Parathyroid adenoma (tissue), 2 donors: Measurements from ENCODE around the gene FAM186B.

Source experiments
- H2AFZ ChIP-seq: fragments of 300-600 bp; sonication (generic); one replicate; pipeline ENCODE4 v1.7.0; 2017; ENCODE audit warnings: antibody characterized with exemption, mild to moderate bottlenecking
- H3K27ac ChIP-seq: fragments of 300-600 bp; sonication (generic); one replicate; pipeline ENCODE4 v1.7.0; 2017
- H3K27me3 ChIP-seq: fragments of 300-600 bp; sonication (generic); one replicate; pipeline ENCODE4 v1.7.0; 2017; ENCODE audit warnings: low read length; ENCODE audit not compliant: control insufficient read depth, insufficient read depth
- H3K36me3 ChIP-seq: fragments of 300-600 bp; sonication (generic); one replicate; pipeline ENCODE4 v1.7.0; 2017; ENCODE audit warnings: low read length; ENCODE audit not compliant: control insufficient read depth, insufficient read depth
- H3K4me1 ChIP-seq: fragments of 300-600 bp; sonication (generic); one replicate; pipeline ENCODE4 v1.7.0; 2017; ENCODE audit warnings: control low read depth
- H3K4me2 ChIP-seq: fragments of 300-600 bp; sonication (generic); one replicate; pipeline ENCODE4 v1.7.0; 2017; ENCODE audit warnings: low read length
- H3K4me3 ChIP-seq: fragments of 300-600 bp; sonication (generic); one replicate; pipeline ENCODE4 v1.7.0; 2017; ENCODE audit warnings: low read depth, low read length
- H3K79me2 ChIP-seq: fragments of 300-600 bp; sonication (generic); one replicate; pipeline ENCODE4 v1.7.0; 2017; ENCODE audit warnings: control low read depth
- H3K9ac ChIP-seq: fragments of 300-600 bp; sonication (generic); one replicate; pipeline ENCODE4 v1.7.0; 2017; ENCODE audit warnings: mild to moderate bottlenecking
- H3K9me3 ChIP-seq: fragments of 300-600 bp; sonication (generic); one replicate; pipeline ENCODE4 v1.7.0; 2017; ENCODE audit warnings: low read length; ENCODE audit not compliant: control insufficient read depth
- TF ChIP-seq, protein P1 (sequence below): fragments of 300-600 bp; sonication (generic); IDR thresholded peaks from one replicate; pipeline ENCODE4 v1.7.0; 2017; ENCODE audit warnings: antibody characterized with exemption, mild to moderate bottlenecking
- donor health status: primary hyperparathyroidism.

Gene FAM186B

DNA sequence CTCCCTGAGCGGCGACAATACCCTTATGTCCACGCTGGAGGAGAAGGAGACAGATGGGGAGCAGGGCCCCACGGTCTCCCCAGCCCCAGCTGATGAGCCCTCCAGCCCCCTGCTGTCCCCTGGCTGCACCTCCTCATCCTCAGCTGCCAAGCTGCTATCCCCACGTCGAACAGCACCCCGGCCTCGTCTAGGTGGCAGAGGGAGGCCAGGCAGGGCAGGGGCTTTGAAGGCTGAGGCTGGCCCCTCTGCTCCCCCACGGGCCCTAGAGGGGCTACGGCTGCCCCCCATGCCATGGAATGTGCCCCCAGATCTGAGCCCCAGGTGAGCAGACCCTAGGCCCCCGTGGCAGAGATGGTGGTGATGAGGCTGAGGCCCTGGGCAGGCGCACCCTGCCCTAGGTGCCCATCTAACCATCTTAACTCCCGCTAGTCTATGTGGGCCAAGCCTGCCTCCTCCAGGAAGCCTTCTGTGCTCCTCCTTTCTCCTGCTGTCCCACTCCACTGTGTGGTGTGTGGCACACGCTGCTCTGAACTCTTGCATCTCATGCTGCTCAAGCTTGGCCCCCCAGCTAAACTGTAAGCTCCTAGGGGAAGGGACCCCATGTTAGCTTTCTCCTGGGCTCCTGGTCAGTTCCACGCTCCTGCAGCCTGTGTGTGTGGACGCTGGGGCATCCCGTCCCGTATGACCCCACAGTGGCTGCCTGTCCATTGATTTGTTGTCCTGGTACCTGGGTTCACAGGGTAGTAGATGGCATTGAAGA, 49.6 kb downstream of the FAM186B start:
- Histone ChIP-seq H3K4me3 (no peak overlapping the region), H3K27ac (no peak overlapping the region), H2AFZ (no peak overlapping the region), H3K4me1 (no peaks in the 10 kb centered on the region), H3K79me2 (no peaks in the 10 kb centered on the region), H3K4me2 (no peak overlapping the region), H3K36me3 (no peaks in the 10 kb centered on the region), H3K27me3 (no peaks in the 10 kb centered on the region), H3K9ac (no peak overlapping the region), H3K9me3 (no peaks in the 10 kb centered on the region)
- TF ChIP-seq, protein P1, sequence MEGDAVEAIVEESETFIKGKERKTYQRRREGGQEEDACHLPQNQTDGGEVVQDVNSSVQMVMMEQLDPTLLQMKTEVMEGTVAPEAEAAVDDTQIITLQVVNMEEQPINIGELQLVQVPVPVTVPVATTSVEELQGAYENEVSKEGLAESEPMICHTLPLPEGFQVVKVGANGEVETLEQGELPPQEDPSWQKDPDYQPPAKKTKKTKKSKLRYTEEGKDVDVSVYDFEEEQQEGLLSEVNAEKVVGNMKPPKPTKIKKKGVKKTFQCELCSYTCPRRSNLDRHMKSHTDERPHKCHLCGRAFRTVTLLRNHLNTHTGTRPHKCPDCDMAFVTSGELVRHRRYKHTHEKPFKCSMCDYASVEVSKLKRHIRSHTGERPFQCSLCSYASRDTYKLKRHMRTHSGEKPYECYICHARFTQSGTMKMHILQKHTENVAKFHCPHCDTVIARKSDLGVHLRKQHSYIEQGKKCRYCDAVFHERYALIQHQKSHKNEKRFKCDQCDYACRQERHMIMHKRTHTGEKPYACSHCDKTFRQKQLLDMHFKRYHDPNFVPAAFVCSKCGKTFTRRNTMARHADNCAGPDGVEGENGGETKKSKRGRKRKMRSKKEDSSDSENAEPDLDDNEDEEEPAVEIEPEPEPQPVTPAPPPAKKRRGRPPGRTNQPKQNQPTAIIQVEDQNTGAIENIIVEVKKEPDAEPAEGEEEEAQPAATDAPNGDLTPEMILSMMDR = no peak

DNA sequence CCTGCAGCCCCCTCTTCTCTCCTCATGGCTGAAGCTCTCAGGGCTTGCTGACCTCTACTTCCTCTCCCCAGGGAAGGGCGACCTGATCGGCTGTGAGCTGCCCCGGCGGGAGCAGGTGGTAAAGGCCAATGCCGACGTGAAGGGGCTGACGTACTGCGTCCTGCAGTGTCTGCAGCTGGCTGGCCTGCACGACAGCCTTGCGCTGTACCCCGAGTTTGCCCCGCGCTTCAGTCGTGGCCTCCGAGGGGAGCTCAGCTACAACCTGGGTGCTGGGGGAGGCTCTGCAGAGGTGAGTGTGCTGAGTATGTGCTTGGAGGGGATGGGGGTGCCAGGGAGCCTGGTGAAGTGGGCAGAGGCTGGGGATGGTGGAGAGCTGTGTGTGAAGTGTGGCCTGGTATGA, 51.2 kb downstream of the FAM186B start:
- H3K9ac ChIP-seq = no peak overlapping the region
- H3K27me3 ChIP-seq = no peaks in the 10 kb centered on the region
- no peaks in the 10 kb centered on the region for H3K4me1 ChIP-seq
- no peaks in the 10 kb centered on the region for H3K9me3 ChIP-seq
- H3K79me2 ChIP-seq = no peaks in the 10 kb centered on the region
- H3K4me3 ChIP-seq = no peak overlapping the region
- TF ChIP-seq, protein P1 = no peak
- no peak overlapping the region for H2AFZ ChIP-seq
- H3K27ac ChIP-seq = no peak overlapping the region
- no peaks in the 10 kb centered on the region for H3K36me3 ChIP-seq
- H3K4me2 ChIP-seq = no peak overlapping the region

DNA sequence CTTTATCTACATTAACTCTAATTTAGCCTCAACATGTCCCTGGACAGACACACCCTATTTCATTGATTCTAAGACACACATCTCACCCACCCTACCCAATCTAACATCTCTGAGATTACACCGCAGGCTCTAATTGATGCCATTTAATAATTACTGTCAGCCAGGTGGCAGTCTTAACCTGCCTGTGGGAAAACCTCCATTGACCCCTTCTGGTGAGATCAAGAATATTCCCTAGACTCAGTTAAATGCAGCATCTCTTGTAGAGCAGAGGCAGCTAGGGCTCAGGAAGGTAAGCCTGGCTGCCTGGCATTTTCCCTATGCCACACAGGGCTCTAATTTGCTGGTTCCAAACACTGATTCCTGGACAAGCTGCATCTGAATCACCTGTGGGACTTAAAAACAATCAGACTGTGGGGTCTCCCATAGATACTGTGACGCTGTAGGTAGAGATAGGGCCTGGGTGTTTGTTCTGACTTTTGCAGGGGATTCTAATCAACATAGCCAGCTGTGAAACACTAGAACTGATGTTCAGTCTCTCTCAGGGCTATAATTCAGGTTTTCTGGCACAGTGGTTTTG, 51.8 kb downstream of the FAM186B start:
- no peaks in the 10 kb centered on the region for H3K36me3 ChIP-seq
- TF ChIP-seq, protein P1 = peak; percentile 57
- H3K9ac ChIP-seq = no peak overlapping the region
- no peak overlapping the region for H3K4me2 ChIP-seq
- no peak overlapping the region for H3K27ac ChIP-seq
- H3K27me3 ChIP-seq = no peaks in the 10 kb centered on the region
- H3K4me3 ChIP-seq = no peak overlapping the region
- H3K79me2 ChIP-seq = no peaks in the 10 kb centered on the region
- peaks cover 5% of the 10 kb centered on the region for H3K4me1 ChIP-seq
- no peaks in the 10 kb centered on the region for H3K9me3 ChIP-seq
- H2AFZ ChIP-seq = no peak overlapping the region

DNA sequence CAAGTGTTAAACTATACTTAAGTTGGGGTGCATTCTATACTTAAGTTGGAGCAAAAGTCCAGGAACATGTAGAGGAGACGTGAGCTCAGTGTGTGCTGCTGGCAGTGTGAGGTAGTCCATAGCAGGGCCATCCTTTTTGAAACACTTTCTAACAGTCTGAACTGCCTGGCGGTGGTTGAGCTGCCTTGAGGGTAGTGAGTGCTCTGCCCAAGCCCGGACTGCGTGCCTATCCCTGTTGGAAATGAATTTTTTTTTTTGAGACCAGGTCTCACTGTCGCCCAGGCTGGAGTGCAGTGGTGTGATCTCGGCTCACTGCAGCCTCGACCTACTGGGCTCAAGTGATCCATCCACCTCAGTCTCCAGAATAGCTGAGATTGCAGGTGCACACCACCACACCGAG, 52.5 kb downstream of the FAM186B start:
- H3K79me2 ChIP-seq = no peaks in the 10 kb centered on the region
- no peak overlapping the region for H2AFZ ChIP-seq
- H3K27me3 ChIP-seq = no peaks in the 10 kb centered on the region
- H3K4me3 ChIP-seq = no peak overlapping the region
- H3K9ac ChIP-seq = no peak overlapping the region
- H3K27ac ChIP-seq = no peak overlapping the region
- peaks cover 8% of the 10 kb centered on the region for H3K4me1 ChIP-seq
- TF ChIP-seq, protein P1 = no peak
- no peak overlapping the region for H3K4me2 ChIP-seq
- no peaks in the 10 kb centered on the region for H3K9me3 ChIP-seq
- no peaks in the 10 kb centered on the region for H3K36me3 ChIP-seq

DNA sequence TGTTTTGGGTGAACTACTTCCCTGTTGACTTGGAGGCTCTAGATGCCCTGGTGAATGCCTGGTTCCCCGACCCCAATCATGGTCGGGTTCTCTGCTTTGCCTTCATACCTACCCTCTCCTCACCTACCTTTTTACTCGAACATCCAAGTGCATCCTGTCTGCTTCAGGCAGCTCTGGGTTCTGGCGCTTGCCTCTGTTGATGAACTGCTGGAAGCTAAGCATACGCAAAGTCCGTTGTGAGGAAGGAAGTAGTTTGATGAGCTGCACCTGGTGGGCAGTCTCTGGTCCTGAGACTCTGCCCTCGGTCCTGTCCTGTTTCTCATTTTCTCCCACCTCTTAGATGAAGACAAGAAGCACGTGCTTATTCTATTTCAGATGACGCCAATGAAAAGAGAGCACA, 53.0 kb downstream of the FAM186B start:
- Histone ChIP-seq H3K79me2 (no peaks in the 10 kb centered on the region), H2AFZ (no peak overlapping the region), H3K4me1 (peaks cover 8% of the 10 kb centered on the region), H3K36me3 (no peaks in the 10 kb centered on the region), H3K4me3 (no peak overlapping the region), H3K4me2 (no peak overlapping the region), H3K9ac (no peak overlapping the region), H3K9me3 (no peaks in the 10 kb centered on the region), H3K27ac (no peak overlapping the region), H3K27me3 (no peaks in the 10 kb centered on the region)
- TF ChIP-seq, protein P1 = no peak
